ENCODE results near the gene MBLAC1. TPM values are rescaled to one million over a fixed set of nuclear protein-coding genes. Genes with fewer than 3 reads are reported as not detected.

Gene MBLAC1
- total RNA-seq: 1.3 TPM
- 4.7 TPM for polyA plus RNA-seq

GRCh38 chr7:100126931-100127865 is at the start of gene MBLAC1:
Gene MBLAC1, plus strand, starts transcription at chr7:100126967. Its CDS starts 429 bp downstream, at chr7:100127396.
- peak within 1 kb of the TSS; percentile 75 for H3K4me3 ChIP-seq (ENCODE audit: low read depth, low read length)
- WGBS: under 1% methylated on average over 85 of the region's 85 CpGs
- H3K27ac ChIP-seq (ENCODE audit: low read depth): peak within 1 kb of the TSS; percentile 94
- DNase-seq (ENCODE audit: extremely low spot score): peak; percentile 90
- no peaks in the 10 kb centered on the region for H3K4me1 ChIP-seq (ENCODE audit: insufficient read depth)
- H3K36me3 ChIP-seq (ENCODE audit: insufficient read depth): no peaks in the 10 kb centered on the region

GRCh38 chr7:100077205-100077604 is 49.6 kb upstream of the MBLAC1 start:
- 93% methylated on average over 4 of the region's 4 CpGs for WGBS

GRCh38 chr7:100079024-100079560 is 47.7 kb upstream of the MBLAC1 start:
- WGBS: 77% methylated on average over 7 of the region's 7 CpGs
- DNase-seq (ENCODE audit: extremely low spot score): no peak
- H3K27ac ChIP-seq (ENCODE audit: low read depth): no peak overlapping the region

More at GRCh38 chr7:100077205-100077604, 49.6 kb upstream of the MBLAC1 start:
- Histone ChIP-seq H3K4me1 (ENCODE audit: insufficient read depth) (peaks cover 1% of the 10 kb centered on the region), H3K27ac (ENCODE audit: low read depth) (no peak overlapping the region), H3K36me3 (ENCODE audit: insufficient read depth) (peaks cover 14% of the 10 kb centered on the region), H3K4me3 (ENCODE audit: low read depth, low read length) (no peak overlapping the region)
- no peak for DNase-seq (ENCODE audit: extremely low spot score)

GRCh38 chr7:100080907-100081534 is 45.7 kb upstream of the MBLAC1 start:
- Histone ChIP-seq H3K36me3 (ENCODE audit: insufficient read depth) (no peaks in the 10 kb centered on the region), H3K4me1 (ENCODE audit: insufficient read depth) (peaks cover 1% of the 10 kb centered on the region), H3K4me3 (ENCODE audit: low read depth, low read length) (peak overlapping the region; percentile 65), H3K27ac (ENCODE audit: low read depth) (peak overlapping the region; percentile 78)
- under 1% methylated on average over 34 of the region's 34 CpGs for WGBS
- no peak for DNase-seq (ENCODE audit: extremely low spot score)

More at GRCh38 chr7:100079024-100079560, 47.7 kb upstream of the MBLAC1 start:
- H3K4me3 ChIP-seq (ENCODE audit: low read depth, low read length): no peak overlapping the region
- peaks cover 8% of the 10 kb centered on the region for H3K36me3 ChIP-seq (ENCODE audit: insufficient read depth)
- H3K4me1 ChIP-seq (ENCODE audit: insufficient read depth): peaks cover 1% of the 10 kb centered on the region

GRCh38 chr7:100081535-100082102 is 45.1 kb upstream of the MBLAC1 start, which contains the start of gene ZNF3:
Gene ZNF3, minus strand, starts transcription at chr7:100081723. Its CDS starts 4,366 bp downstream, at chr7:100077357.
- Histone ChIP-seq H3K4me1 (ENCODE audit: insufficient read depth) (peaks cover 1% of the 10 kb centered on the region), H3K27ac (ENCODE audit: low read depth) (peak within 1 kb of the TSS; percentile 78), H3K4me3 (ENCODE audit: low read depth, low read length) (peak within 1 kb of the TSS; percentile 65), H3K36me3 (ENCODE audit: insufficient read depth) (no peaks in the 10 kb centered on the region)
- peak; percentile 98 for DNase-seq (ENCODE audit: extremely low spot score)
- under 1% methylated on average over 55 of the region's 55 CpGs for WGBS

GRCh38 chr7:100082978-100083377 is 43.8 kb upstream of the MBLAC1 start:
- no peak overlapping the region for H3K27ac ChIP-seq (ENCODE audit: low read depth)
- peaks cover 1% of the 10 kb centered on the region for H3K4me1 ChIP-seq (ENCODE audit: insufficient read depth)
- H3K4me3 ChIP-seq (ENCODE audit: low read depth, low read length): no peak overlapping the region
- H3K36me3 ChIP-seq (ENCODE audit: insufficient read depth): no peaks in the 10 kb centered on the region
- DNase-seq (ENCODE audit: extremely low spot score): no peak
- WGBS: 58% methylated on average over 4 of the region's 4 CpGs

- DNase-seq (ENCODE audit: extremely low spot score): no peak
- Histone ChIP-seq H3K27ac (ENCODE audit: low read depth) (no peak overlapping the region), H3K4me3 (ENCODE audit: low read depth, low read length) (no peak overlapping the region), H3K4me1 (ENCODE audit: insufficient read depth) (no peaks in the 10 kb centered on the region), H3K36me3 (ENCODE audit: insufficient read depth) (no peaks in the 10 kb centered on the region)
- WGBS: 29% methylated on average over 3 of the region's 3 CpGs
Observed at GRCh38 chr7:100085515-100085914, 41.3 kb upstream of the MBLAC1 start.

- Histone ChIP-seq H3K4me1 (ENCODE audit: insufficient read depth) (no peaks in the 10 kb centered on the region), H3K36me3 (ENCODE audit: insufficient read depth) (no peaks in the 10 kb centered on the region), H3K4me3 (ENCODE audit: low read depth, low read length) (no peak overlapping the region), H3K27ac (ENCODE audit: low read depth) (no peak overlapping the region)
- 31% methylated on average over 10 of the region's 10 CpGs for WGBS
- no peak for DNase-seq (ENCODE audit: extremely low spot score)
Observed at GRCh38 chr7:100087055-100087750, 39.6 kb upstream of the MBLAC1 start.

- 76% methylated on average over 11 of the region's 11 CpGs for WGBS
- no peaks in the 10 kb centered on the region for H3K4me1 ChIP-seq (ENCODE audit: insufficient read depth)
- DNase-seq (ENCODE audit: extremely low spot score): no peak
Observed at GRCh38 chr7:100088095-100088620, 38.6 kb upstream of the MBLAC1 start.

GRCh38 chr7:100088621-100089457 is 37.9 kb upstream of the MBLAC1 start, which contains the start of gene COPS6:
Gene COPS6, plus strand, starts transcription at chr7:100088969. Its CDS starts 22 bp downstream, at chr7:100088991.
- no peak for DNase-seq (ENCODE audit: extremely low spot score)
- H3K36me3 ChIP-seq (ENCODE audit: insufficient read depth): no peaks in the 10 kb centered on the region
- no peaks in the 10 kb centered on the region for H3K4me1 ChIP-seq (ENCODE audit: insufficient read depth)
- H3K27ac ChIP-seq (ENCODE audit: low read depth): peak within 1 kb of the TSS; percentile 79
- under 1% methylated on average over 68 of the region's 68 CpGs for WGBS
- peak within 1 kb of the TSS; percentile 64 for H3K4me3 ChIP-seq (ENCODE audit: low read depth, low read length)

More at GRCh38 chr7:100088095-100088620, 38.6 kb upstream of the MBLAC1 start:
- Histone ChIP-seq H3K4me3 (ENCODE audit: low read depth, low read length) (peak overlapping the region; percentile 64), H3K36me3 (ENCODE audit: insufficient read depth) (no peaks in the 10 kb centered on the region), H3K27ac (ENCODE audit: low read depth) (peak overlapping the region; percentile 79)

- Histone ChIP-seq H3K27ac (ENCODE audit: low read depth) (no peak overlapping the region), H3K4me3 (ENCODE audit: low read depth, low read length) (peak overlapping the region; percentile 64), H3K36me3 (ENCODE audit: insufficient read depth) (no peaks in the 10 kb centered on the region), H3K4me1 (ENCODE audit: insufficient read depth) (no peaks in the 10 kb centered on the region)
- WGBS: 23% methylated on average over 7 of the region's 7 CpGs
- DNase-seq (ENCODE audit: extremely low spot score): no peak
Observed at GRCh38 chr7:100089458-100090196, 37.1 kb upstream of the MBLAC1 start.
